Gastrocnemius medialis (tissue), 4 donors: Measurements from ENCODE around the gene TTLL8. TPM values are rescaled to one million over a fixed set of nuclear protein-coding genes. Genes with fewer than 3 reads are reported as not detected.

Experiments used
- ATAC-seq, 2 donors: fragments of 150-250 bp; one replicate each; pipeline ENCODE4 v1.9.1; 2016
- DNase-seq, 2 donors: peaks; one replicate each; pipeline ENCODE4 v3.0.0-alpha.2; 2019
- H3K27ac ChIP-seq, 4 donors: fragments of 200-600 bp; sonication (generic); 1 replicate in 1 of 4; 2 replicates in 3 of 4; pipeline ENCODE4 v1.5.1; 2016 to 2018; ENCODE audit warnings: mild to moderate bottlenecking in 2 of 4, moderate library complexity in 1 of 4
- H3K27me3 ChIP-seq, 3 donors: fragments of 200-600 bp; sonication (generic) in 2 of 3; 1 replicate in 1 of 3; 2 replicates in 2 of 3; pipeline versions ENCODE4 v1.5.1 to v1.6.0; 2016 to 2019; ENCODE audit warnings: mild to moderate bottlenecking in 1 of 3, moderate library complexity in 1 of 3
- H3K36me3 ChIP-seq, 2 donors: fragments of 200-600 bp; sonication (generic) in 1 of 2; one replicate each; pipeline ENCODE4 v1.5.1; 2017 to 2018
- H3K4me1 ChIP-seq, 2 donors: fragments of 200-600 bp; sonication (generic) in 1 of 2; one replicate each; pipeline ENCODE4 v1.5.1; 2016 to 2017; ENCODE audit warnings: mild to moderate bottlenecking in 2 of 2
- H3K4me3 ChIP-seq, 4 donors: fragments of 200-600 bp; sonication (generic) in 3 of 4; 1 replicate in 1 of 4; 2 replicates in 3 of 4; pipeline ENCODE4 v1.5.1; 2016 to 2019; ENCODE audit warnings: mild to moderate bottlenecking in 2 of 4
- H3K9me3 ChIP-seq, 3 donors: fragments of 200-600 bp; sonication (generic) in 2 of 3; 1 replicate in 1 of 3; 2 replicates in 2 of 3; pipeline ENCODE4 v1.5.1; 2016 to 2019
- POLR2A ChIP-seq, 2 donors: fragments of 450-650 bp; IDR thresholded peaks; one replicate each; pipeline ENCODE4 v1.6.1; 2017; ENCODE audit warnings: antibody characterized with exemption in 2 of 2, mild to moderate bottlenecking in 2 of 2, moderate library complexity in 2 of 2
- in situ Hi-C, 4 donors: fragments of 200-750 bp; cut with MboI; loops; one replicate each; pipeline versions ENCODE4 v1.15.0 to v1.8.0; 2017; ENCODE audit warnings: low sequenced_read_pairs in 4 of 4
- intact Hi-C: fragments of 100-400 bp; cut with DNase I; formaldehyde crosslinking; loops from one replicate; pipeline ENCODE4 v1.15.1; 2023; ENCODE audit warnings: low total_unique reads
- total RNA-seq, 4 donors: library from RNA; depleted of rRNA; stranded (reverse); fragments of >200 nt; gene quantifications; one replicate each; pipeline versions ENCODE4 v1.1.0 to v1.2.3, GENCODE V29; 2016
- TF ChIP-seq, protein P1 (sequence below), 5 experiments: fragments of 450-650 bp in 3 of 5; fragments of 200-600 bp in 2 of 5; sonication (generic) in 2 of 5; IDR thresholded peaks in 4 of 5; conservative IDR thresholded peaks in 1 of 5; 1 replicate in 4 of 5; 2 replicates in 1 of 5; pipeline ENCODE4 v1.5.1; 2016 to 2019; ENCODE audit warnings: antibody characterized with exemption in 5 of 5, mild to moderate bottlenecking in 3 of 5, moderate library complexity in 3 of 5

Gene TTLL8
- total RNA-seq, 4 donors from 2014 or later, result not detected

DNA sequence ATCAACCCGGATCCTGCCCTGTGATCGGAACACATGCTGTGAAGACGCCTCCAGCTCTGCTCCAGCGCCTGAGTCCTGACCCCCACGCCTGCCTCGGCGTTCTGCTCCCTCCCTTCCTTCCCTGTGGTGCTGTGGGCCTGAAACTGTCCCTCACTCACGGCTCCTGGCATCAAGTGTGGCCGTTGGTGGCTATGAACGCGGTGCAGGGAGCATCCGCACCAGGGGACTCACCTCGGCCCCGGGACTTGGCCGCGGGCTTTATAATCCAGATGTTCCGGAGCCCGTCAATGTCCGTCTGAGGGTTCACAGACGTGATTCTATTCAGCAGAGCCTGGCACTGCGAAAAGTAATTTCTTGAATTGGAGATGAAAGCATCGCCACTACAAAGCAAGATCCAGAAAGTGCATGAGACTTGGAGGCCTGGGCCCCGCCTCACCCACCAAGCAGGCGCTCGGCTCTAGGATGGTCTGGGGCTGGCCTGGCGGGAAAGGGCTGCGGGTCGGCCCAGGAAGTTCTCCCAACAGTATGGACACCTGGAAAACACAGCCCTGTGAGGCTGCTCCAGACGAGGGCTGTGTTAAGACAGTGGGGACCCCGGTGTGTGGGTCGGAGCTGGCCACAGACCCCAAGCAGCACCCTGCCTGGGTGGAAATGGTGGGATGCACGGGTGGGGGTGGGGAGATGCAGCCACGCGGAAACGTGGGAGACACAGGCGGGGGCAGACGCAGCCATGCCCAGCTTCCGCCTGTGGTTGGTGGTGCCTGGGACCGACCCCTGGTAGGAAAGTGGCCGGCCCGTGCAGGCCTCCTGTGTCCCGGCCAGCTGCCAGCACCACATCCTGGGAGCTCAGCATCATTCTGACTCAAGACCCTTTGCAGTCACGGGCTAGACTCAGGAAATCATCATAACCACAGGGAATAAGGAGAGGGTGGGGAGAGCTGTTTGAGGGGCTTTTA is 23.7 kb downstream of the TTLL8 start:
- no peaks in the 10 kb centered on the region for H3K36me3 ChIP-seq
- H3K27me3 ChIP-seq, result peaks cover 5 to 22% (median 14%) of the 10 kb centered on the region in 3 donors
- intact Hi-C loops, result loop anchor here (5.0 kb wide), 1 partner anchor 42 kb away; no protein-coding TSS in a partner anchor
- ATAC-seq (no peak), DNase-seq (no peak)
- TF ChIP-seq, protein P1, sequence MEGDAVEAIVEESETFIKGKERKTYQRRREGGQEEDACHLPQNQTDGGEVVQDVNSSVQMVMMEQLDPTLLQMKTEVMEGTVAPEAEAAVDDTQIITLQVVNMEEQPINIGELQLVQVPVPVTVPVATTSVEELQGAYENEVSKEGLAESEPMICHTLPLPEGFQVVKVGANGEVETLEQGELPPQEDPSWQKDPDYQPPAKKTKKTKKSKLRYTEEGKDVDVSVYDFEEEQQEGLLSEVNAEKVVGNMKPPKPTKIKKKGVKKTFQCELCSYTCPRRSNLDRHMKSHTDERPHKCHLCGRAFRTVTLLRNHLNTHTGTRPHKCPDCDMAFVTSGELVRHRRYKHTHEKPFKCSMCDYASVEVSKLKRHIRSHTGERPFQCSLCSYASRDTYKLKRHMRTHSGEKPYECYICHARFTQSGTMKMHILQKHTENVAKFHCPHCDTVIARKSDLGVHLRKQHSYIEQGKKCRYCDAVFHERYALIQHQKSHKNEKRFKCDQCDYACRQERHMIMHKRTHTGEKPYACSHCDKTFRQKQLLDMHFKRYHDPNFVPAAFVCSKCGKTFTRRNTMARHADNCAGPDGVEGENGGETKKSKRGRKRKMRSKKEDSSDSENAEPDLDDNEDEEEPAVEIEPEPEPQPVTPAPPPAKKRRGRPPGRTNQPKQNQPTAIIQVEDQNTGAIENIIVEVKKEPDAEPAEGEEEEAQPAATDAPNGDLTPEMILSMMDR (IDR thresholded peaks at IDR 0.05 in 4 of 5, conservative IDR thresholded peaks at IDR 0.05 in 1 of 5), result no peak
- TF ChIP-seq POLR2A (IDR thresholded peaks at IDR 0.05), result no peak
- no peak overlapping the region for H3K4me3 ChIP-seq
- no peaks in the 10 kb centered on the region for H3K4me1 ChIP-seq
- no peaks in the 10 kb centered on the region for H3K9me3 ChIP-seq
- no peak overlapping the region for H3K27ac ChIP-seq
- in situ Hi-C loops, result loop anchor here in 3 of 4 donors (5.0 to 25.0 kb wide), 2 partner anchors 102 to 272 kb away; no protein-coding TSS in a partner anchor

GRCh38 chr22:50032941-50033601 is 25.0 kb downstream of the TTLL8 start:
- no peak for DNase-seq
- no peak for ATAC-seq
- Histone ChIP-seq H3K4me1 (no peaks in the 10 kb centered on the region), H3K27me3 (peaks cover 5 to 22% (median 17%) of the 10 kb centered on the region in 3 donors), H3K4me3 (no peak overlapping the region), H3K27ac (no peak overlapping the region), H3K9me3 (no peaks in the 10 kb centered on the region), H3K36me3 (no peaks in the 10 kb centered on the region)
- intact Hi-C loops (loop anchor here (5.0 kb wide), 1 partner anchor 41 kb away; no protein-coding TSS in a partner anchor), in situ Hi-C loops (loop anchor here in 3 of 4 donors (25.0 kb wide), 1 partner anchor 271 kb away; no protein-coding TSS in a partner anchor)
- TF ChIP-seq, protein P1 (IDR thresholded peaks at IDR 0.05 in 4 of 5, conservative IDR thresholded peaks at IDR 0.05 in 1 of 5), result no peak
- TF ChIP-seq POLR2A (IDR thresholded peaks at IDR 0.05), result no peak

GRCh38 chr22:50032109-50032871 is 25.8 kb downstream of the TTLL8 start:
- Histone ChIP-seq H3K4me1 (no peaks in the 10 kb centered on the region), H3K36me3 (no peaks in the 10 kb centered on the region), H3K4me3 (no peak overlapping the region), H3K9me3 (no peaks in the 10 kb centered on the region), H3K27me3 (peaks cover 5 to 24% (median 22%) of the 10 kb centered on the region in 3 donors), H3K27ac (no peak overlapping the region)
- DNase-seq, result no peak
- no peak for TF ChIP-seq POLR2A (IDR thresholded peaks at IDR 0.05)
- TF ChIP-seq, protein P1 (IDR thresholded peaks at IDR 0.05 in 4 of 5, conservative IDR thresholded peaks at IDR 0.05 in 1 of 5), result no peak
- no peak for ATAC-seq
- in situ Hi-C loops (loop anchor here in 3 of 4 donors (25.0 kb wide), 1 partner anchor 270 kb away; no protein-coding TSS in a partner anchor), intact Hi-C loops (loop anchor here (5.0 kb wide), 1 partner anchor 40 kb away; no protein-coding TSS in a partner anchor)
